Endothelial cell of umbilical vein (primary cell): ENCODE results near the gene ENTR1. TPM values are rescaled to one million over a fixed set of nuclear protein-coding genes. Genes with fewer than 3 reads are reported as not detected.

ENCODE experiments used
- BruUV-seq: library from RNA; stranded (reverse); fragments of 400-500 nt; replicated peaks from 2 replicates; lab custom pipeline; 2021; lab: Mats Ljungman, UMichigan
- CTCF ChIA-PET: fragments of 300-600, 350-600 bp; sonication (Branson Sonifier 250); formaldehyde crosslinking; loops from one replicate; lab custom pipeline; 2021; ENCODE audit warnings: antibody characterized with exemption, inconsistent platforms; lab: Charles Lee
- POLR2A ChIA-PET: fragments of 300-600, 350-600 bp; sonication (Branson Sonifier 250); formaldehyde crosslinking; loops from one replicate; lab custom pipeline; 2021; ENCODE audit warnings: antibody characterized with exemption, inconsistent platforms; lab: Charles Lee
- DNase-seq: peaks from one replicate; pipeline ENCODE4 v3.0.0-alpha.2; 2011; ENCODE audit warnings: low read depth, low spot score
- FAIRE-seq: peaks from 2 replicates; lab custom pipeline; 2011; peaks lifted over from hg19 to GRCh38; lab: Jason Lieb, UNC
- H2AFZ ChIP-seq: 2 replicates; pipeline ENCODE4 v1.6.0; 2012; ENCODE audit warnings: low read depth, low read length, control low read depth, inconsistent platforms
- H3K27ac ChIP-seq: 2 replicates; pipeline ENCODE4 v1.5.1; 2011; ENCODE audit warnings: low read depth, mild to moderate bottlenecking, control low read depth, low read length, moderate library complexity; ENCODE audit not compliant: insufficient read depth
- H3K27me3 ChIP-seq, 2 experiments: 2 replicates each; pipeline versions ENCODE4 v1.6.0 to v1.6.1; 2011; ENCODE audit warnings: low read length in 2 of 2, mixed read lengths in 1 of 2; ENCODE audit not compliant: control insufficient read depth in 2 of 2, insufficient read depth in 2 of 2
- H3K36me3 ChIP-seq, 2 experiments: 2 replicates in 1 of 2; 3 replicates in 1 of 2; pipeline ENCODE4 v1.5.1; 2011; ENCODE audit warnings: low read length in 2 of 2, mild to moderate bottlenecking in 1 of 2, moderate library complexity in 1 of 2; ENCODE audit not compliant: control insufficient read depth in 2 of 2, insufficient read depth in 2 of 2; ENCODE audit errors: extremely low read depth in 1 of 2
- H3K4me1 ChIP-seq: 3 replicates; pipeline ENCODE4 v1.5.1; 2011; ENCODE audit warnings: mild to moderate bottlenecking, low read length; ENCODE audit not compliant: control insufficient read depth, insufficient read depth; ENCODE audit errors: extremely low read depth
- H3K4me2 ChIP-seq: 2 replicates; pipeline ENCODE4 v1.6.1; 2011; ENCODE audit warnings: low read length, control low read depth, mixed read lengths; ENCODE audit not compliant: insufficient read depth
- H3K4me3 ChIP-seq, 3 experiments: fragments of 200-600 bp in 1 of 3; sonication (generic), shearing (Covaris generic) in 1 of 3; replicated peaks in 1 of 3; 2 replicates each; pipeline ENCODE4 v1.5.1; 2011 to 2016; ENCODE audit warnings: control low read depth in 3 of 3, low read length in 3 of 3, mild to moderate bottlenecking in 2 of 3, inconsistent platforms in 1 of 3, low read depth in 1 of 3, moderate library complexity in 1 of 3; ENCODE audit not compliant: insufficient read depth in 1 of 3
- H3K79me2 ChIP-seq: 2 replicates; pipeline ENCODE4 v1.6.0; 2012; ENCODE audit warnings: low read length, inconsistent platforms; ENCODE audit not compliant: control insufficient read depth, insufficient read depth
- H3K9ac ChIP-seq: replicated peaks from 2 replicates; pipeline ENCODE3; 2011; ENCODE audit warnings: low read length, control low read depth; ENCODE audit not compliant: insufficient read depth; ENCODE audit errors: extremely low read depth
- H3K9me1 ChIP-seq: replicated peaks from 3 replicates; pipeline ENCODE4 v1.6.0; 2011; ENCODE audit warnings: mild to moderate bottlenecking, low read length; ENCODE audit not compliant: control insufficient read depth, insufficient read depth; ENCODE audit errors: extremely low read depth
- H3K9me3 ChIP-seq: replicated peaks from 2 replicates; pipeline ENCODE4 v1.5.1; 2012; ENCODE audit warnings: low read length, inconsistent platforms; ENCODE audit not compliant: control insufficient read depth, insufficient read depth
- H4K20me1 ChIP-seq: replicated peaks from 2 replicates; pipeline ENCODE3; 2011; ENCODE audit warnings: mild to moderate bottlenecking, low read length; ENCODE audit not compliant: control insufficient read depth, insufficient read depth; ENCODE audit errors: extremely low read depth
- EZH2 ChIP-seq: IDR thresholded peaks from 2 replicates; pipeline ENCODE4 v1.6.1; 2012; ENCODE audit warnings: borderline replicate concordance, low read depth, mild to moderate bottlenecking, moderate library complexity, low read length, inconsistent platforms; ENCODE audit not compliant: severe bottlenecking
- FOS ChIP-seq: IDR thresholded peaks from 2 replicates; pipeline ENCODE4 v1.6.1; 2011; ENCODE audit warnings: mild to moderate bottlenecking, low read length, moderate library complexity, borderline replicate concordance; ENCODE audit not compliant: insufficient read depth
- GATA2 ChIP-seq: IDR thresholded peaks from 2 replicates; pipeline ENCODE4 v1.7.0; 2011; ENCODE audit warnings: low read depth, mild to moderate bottlenecking, moderate library complexity, mixed read lengths, low read length; ENCODE audit not compliant: insufficient read length, insufficient read depth
- JUN ChIP-seq: IDR thresholded peaks from 2 replicates; pipeline ENCODE4 v1.6.1; 2011; ENCODE audit warnings: borderline replicate concordance, low read depth; ENCODE audit not compliant: insufficient read length, insufficient read depth
- MYC ChIP-seq: IDR thresholded peaks from one replicate; pipeline ENCODE4 v1.6.1; 2011; ENCODE audit warnings: mild to moderate bottlenecking, low read depth, low read length
- POLR2A ChIP-seq: IDR thresholded peaks from 2 replicates; pipeline ENCODE4 v1.6.1; 2012; ENCODE audit warnings: low read depth, mild to moderate bottlenecking, control low read depth, low read length
- POLR2AphosphoS5 ChIP-seq: IDR thresholded peaks from 2 replicates; pipeline ENCODE4 v1.6.1; 2012; ENCODE audit warnings: low read depth, mild to moderate bottlenecking, control low read depth, low read length, moderate library complexity; ENCODE audit not compliant: insufficient read depth
- dilution Hi-C: fragments of 300-500 bp; cut with MboI; formaldehyde crosslinking; loops from one replicate; pipeline ENCODE4 v1.15.0; 2019; ENCODE audit warnings: low sequenced_read_pairs; ENCODE audit not compliant: extremely low pct_ligation_motif_present
- intact Hi-C: fragments of 100-400 bp; cut with micrococcal nuclease; formaldehyde crosslinking; loops from one replicate; pipeline ENCODE4 v1.10.0; 2022
- polyA plus RNA-seq, 4 experiments: library from polyadenylated mRNA; depleted of rRNA in 3 of 4; stranded (reverse) in 3 of 4; unstranded in 1 of 4; fragments of >200 nt; gene quantifications; 2 replicates each; pipeline versions ENCODE4 v1.2.1 to v1.2.3, GENCODE V29; 2011 to 2012; ENCODE audit warnings: missing spikeins in 1 of 4
- total RNA-seq: library from RNA; stranded (reverse); gene quantifications from 2 replicates; pipeline ENCODE4 v1.2.3, GENCODE V29; 2021
- TF ChIP-seq, protein P1 (sequence below): IDR thresholded peaks from 2 replicates; pipeline ENCODE4 v1.6.1; 2011; ENCODE audit not compliant: insufficient read depth, insufficient read length
- TF ChIP-seq, protein P2 (sequence below), 2 donors: IDR thresholded peaks; 1 replicate in 1 of 2; 2 replicates in 1 of 2; pipeline ENCODE4 v1.5.1; 2011; ENCODE audit warnings: low read length in 2 of 2, mild to moderate bottlenecking in 2 of 2, moderate library complexity in 2 of 2, control low read depth in 1 of 2, inconsistent platforms in 1 of 2, low read depth in 1 of 2; ENCODE audit not compliant: insufficient read depth in 1 of 2; ENCODE audit errors: extremely low read depth in 1 of 2

ENTR1 gene
- total and polyA plus RNA-seq, 2 donors (not counting 3 experiments of a cell fraction or from before 2014, with no cell fraction given): 36.0 to 61.6 TPM

DNA sequence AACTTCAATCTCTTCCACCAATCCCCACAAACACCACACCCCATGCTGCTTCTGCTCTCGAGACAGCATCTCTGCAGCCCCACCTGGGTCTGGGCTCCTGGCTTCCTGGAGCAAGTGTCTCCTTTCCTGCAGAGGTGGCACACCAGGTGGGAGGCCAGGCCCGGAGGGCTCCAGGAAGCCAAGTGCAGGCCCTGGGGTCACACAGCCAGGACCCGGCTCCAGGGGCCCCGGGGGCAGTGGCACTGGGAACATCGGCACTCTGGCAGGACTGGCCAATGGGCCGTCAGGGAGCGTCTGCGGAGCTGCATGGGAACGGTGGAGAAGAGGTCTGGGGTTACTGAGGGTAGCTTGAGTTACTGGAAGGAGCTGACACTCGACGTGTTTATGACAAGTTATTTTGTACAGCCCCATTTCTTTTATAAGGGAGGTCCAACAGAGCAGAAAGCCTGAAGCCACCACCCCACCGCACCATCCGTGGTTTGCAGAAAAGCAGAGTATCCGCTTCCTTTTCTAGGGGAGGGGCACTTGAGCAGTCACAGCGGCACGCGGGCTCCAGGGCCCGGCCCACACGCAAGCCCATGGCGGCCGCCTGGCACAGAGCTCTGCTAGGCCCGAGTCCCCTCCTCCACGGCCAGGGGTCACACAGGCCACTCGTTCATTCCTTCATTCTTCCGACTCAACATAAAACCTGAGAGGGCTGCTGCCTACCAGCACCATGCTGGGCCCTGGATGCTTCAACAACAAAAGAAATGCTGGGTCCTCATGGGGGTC, 43.8 kb upstream of the ENTR1 start:
- no peak overlapping the region for H3K9ac ChIP-seq
- no peaks in the 10 kb centered on the region for H3K27me3 ChIP-seq
- H3K4me1 ChIP-seq: no peaks in the 10 kb centered on the region
- ChIA-PET POLR2A (no interaction called here), CTCF (interaction anchor here (0.6 kb wide), 1 partner anchor 782 kb away, joined by 3 read pairs; no protein-coding TSS in a partner anchor)
- no TSS peak for BruUV-seq
- intact Hi-C loops (no loop called here), dilution Hi-C loops (no loop called here)
- H3K79me2 ChIP-seq: no peaks in the 10 kb centered on the region
- H3K9me1 ChIP-seq: no peaks in the 10 kb centered on the region
- no peaks in the 10 kb centered on the region for H3K9me3 ChIP-seq
- no peak overlapping the region for H3K4me3 ChIP-seq
- H3K27ac ChIP-seq: no peak overlapping the region
- H2AFZ ChIP-seq: no peak overlapping the region
- FAIRE-seq: no peak
- no peaks in the 10 kb centered on the region for H4K20me1 ChIP-seq
- peaks cover 29 to 63% of the 10 kb centered on the region in 2 experiments for H3K36me3 ChIP-seq
- TF ChIP-seq, protein P1, sequence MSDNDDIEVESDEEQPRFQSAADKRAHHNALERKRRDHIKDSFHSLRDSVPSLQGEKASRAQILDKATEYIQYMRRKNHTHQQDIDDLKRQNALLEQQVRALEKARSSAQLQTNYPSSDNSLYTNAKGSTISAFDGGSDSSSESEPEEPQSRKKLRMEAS: no peak
- TF ChIP-seq, protein P2, sequence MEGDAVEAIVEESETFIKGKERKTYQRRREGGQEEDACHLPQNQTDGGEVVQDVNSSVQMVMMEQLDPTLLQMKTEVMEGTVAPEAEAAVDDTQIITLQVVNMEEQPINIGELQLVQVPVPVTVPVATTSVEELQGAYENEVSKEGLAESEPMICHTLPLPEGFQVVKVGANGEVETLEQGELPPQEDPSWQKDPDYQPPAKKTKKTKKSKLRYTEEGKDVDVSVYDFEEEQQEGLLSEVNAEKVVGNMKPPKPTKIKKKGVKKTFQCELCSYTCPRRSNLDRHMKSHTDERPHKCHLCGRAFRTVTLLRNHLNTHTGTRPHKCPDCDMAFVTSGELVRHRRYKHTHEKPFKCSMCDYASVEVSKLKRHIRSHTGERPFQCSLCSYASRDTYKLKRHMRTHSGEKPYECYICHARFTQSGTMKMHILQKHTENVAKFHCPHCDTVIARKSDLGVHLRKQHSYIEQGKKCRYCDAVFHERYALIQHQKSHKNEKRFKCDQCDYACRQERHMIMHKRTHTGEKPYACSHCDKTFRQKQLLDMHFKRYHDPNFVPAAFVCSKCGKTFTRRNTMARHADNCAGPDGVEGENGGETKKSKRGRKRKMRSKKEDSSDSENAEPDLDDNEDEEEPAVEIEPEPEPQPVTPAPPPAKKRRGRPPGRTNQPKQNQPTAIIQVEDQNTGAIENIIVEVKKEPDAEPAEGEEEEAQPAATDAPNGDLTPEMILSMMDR (IDR thresholded peaks at IDR 0.05; ENCODE audit: extremely low read depth in 1 of 2, insufficient read depth in 1 of 2, low read depth in 1 of 2, low read length in 2 of 2): no peak
- TF ChIP-seq POLR2A: no peak
- no peak for TF ChIP-seq GATA2
- no peak for TF ChIP-seq FOS
- TF ChIP-seq JUN: no peak
- no peak for TF ChIP-seq POLR2AphosphoS5
- no peak for TF ChIP-seq MYC
- no peak for TF ChIP-seq EZH2
- H3K4me2 ChIP-seq: no peak overlapping the region
- DNase-seq: no peak
